GM18508 (cell line): ENCODE data around the gene PIEZO2.
"Not testable (repeated sequence)": the region's sequence is repeated elsewhere in the genome, so short reads cannot be mapped to it uniquely, and the experiment has no call there.

Source experiments
- ATAC-seq: cut with Tn5 transposase; IDR thresholded peaks from one replicate; pipeline ENCODE4 v1.9.1; 2021; ENCODE audit warnings: moderate number of reproducible peaks; ENCODE audit not compliant: insufficient read depth, unreplicated experiment

PIEZO2 gene

GRCh38 chr18:10937743-10938640, 211.4 kb downstream of the PIEZO2 start:
- ATAC-seq = no peak

DNA sequence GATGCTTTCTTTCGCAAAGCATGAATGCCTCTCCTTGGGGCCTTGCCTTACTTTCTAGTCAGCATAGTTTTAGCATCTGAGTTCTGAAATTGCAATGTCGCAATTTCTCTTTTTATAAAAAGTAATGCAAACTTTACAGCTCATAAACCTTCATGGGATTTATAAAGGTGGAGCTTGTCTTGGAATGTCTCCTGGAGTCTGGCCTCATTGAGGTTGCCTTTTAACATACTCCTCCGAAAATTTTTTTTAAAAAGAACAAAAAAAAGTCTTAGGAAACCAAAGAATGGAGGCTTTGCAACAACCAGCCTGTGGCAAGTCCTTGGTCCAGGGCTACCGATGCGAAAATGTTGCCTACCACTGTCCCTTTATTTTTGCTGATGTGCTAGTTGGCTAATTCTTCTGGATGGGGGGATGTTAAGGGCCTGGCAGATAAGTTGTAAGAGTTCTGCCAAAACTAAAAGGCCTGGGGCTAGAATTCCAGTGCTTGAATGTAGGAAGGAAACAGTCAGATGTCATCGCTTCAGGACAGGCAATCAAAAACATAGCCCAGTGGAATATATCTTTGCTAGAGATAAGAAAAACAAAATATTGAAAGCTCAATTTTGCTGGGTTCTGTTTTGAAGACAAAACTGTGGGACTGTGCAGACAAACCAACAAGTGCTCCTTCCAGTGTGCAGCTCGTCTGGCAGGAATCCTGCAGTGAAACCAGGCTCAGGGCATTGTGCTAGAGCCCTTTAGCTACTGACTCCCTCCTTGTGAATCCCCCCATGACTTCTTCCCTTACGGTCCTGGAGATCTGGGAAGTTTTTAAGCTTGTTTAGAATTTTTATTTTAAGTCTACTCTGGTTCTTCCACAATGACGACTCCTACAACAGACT, 213.0 kb downstream of the PIEZO2 start:
- no peak for ATAC-seq

- ATAC-seq = no peak
These were observed 213.8 kb downstream of the PIEZO2 start for GRCh38 chr18:10935588-10935987.

- ATAC-seq = not testable (repeated sequence)
These were observed 215.7 kb downstream of the PIEZO2 start for GRCh38 chr18:10933648-10934047.

DNA sequence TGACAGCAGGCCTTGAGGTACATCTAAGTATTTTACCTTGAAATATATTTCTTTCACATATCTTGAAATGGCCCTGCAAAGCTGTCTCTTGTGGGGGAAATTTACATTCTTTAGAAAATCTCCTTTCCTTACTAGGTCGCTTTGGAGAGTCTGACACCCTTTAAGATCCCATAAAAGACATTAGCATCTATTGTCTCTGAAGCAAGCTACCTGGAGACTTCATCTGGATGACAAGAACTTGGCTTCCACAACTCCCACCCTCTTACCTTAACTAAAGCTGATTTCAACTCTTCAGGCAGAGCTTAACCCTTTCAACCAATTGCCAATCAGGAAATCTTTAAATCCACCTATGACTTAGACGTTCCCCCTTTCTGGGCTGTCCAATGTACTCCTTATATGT, 219.3 kb downstream of the PIEZO2 start:
- no peak for ATAC-seq

DNA sequence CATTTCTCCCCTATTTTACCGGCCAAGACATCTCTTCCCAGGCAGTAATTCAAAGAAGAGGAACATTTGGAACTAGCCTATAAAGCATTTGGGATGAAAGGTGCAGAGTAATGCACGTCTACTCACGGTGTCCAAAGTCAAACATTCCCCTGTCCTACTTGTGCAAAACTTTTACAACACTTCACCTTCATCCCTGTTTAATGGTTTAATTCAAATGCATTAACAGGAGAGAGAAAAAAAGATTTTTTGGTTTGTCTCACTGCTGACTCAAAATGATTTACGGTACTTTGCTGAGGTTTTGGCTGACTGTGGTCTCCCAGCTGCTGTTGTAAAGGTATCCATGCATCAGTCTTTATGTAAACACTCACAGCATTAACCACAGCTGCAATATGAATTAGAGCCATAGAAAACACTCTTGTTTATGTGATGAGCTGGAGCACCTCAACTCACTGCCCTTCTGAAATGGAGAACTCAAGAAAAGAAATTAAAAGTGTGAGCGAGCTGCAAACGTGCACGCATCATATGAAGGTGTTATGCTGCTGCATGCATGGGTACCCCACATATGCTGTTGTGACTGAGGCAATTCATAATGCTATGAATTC, 220.5 kb downstream of the PIEZO2 start:
- no peak for ATAC-seq

GRCh38 chr18:10928011-10928771, 221.2 kb downstream of the PIEZO2 start:
- no peak for ATAC-seq

- no peak for ATAC-seq
These were observed 221.9 kb downstream of the PIEZO2 start for GRCh38 chr18:10927286-10927992.

GRCh38 chr18:10926621-10927161, 222.7 kb downstream of the PIEZO2 start:
- no peak for ATAC-seq

GRCh38 chr18:10924290-10924689, 225.1 kb downstream of the PIEZO2 start:
- no peak for ATAC-seq

- no peak for ATAC-seq
These were observed 225.8 kb downstream of the PIEZO2 start for GRCh38 chr18:10923551-10924070.

DNA sequence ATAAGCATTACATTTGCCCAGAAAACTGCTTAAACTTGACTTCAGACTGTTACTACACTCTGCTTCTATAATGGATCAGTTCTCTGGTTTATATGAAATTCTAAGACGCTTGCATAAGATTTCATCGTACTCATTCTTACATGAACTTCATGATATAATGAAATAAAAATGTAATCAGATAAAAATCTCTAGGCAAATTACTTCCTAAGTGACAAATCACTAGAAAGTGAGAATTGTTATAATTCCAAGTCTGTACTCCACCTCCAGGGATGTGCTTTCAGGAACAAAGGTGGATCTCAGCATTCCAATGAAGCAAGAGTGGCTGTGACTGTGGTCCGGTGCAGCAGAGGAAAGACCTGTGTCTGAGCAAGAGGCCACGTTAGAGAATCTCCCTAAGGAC, 226.2 kb downstream of the PIEZO2 start:
- ATAC-seq = no peak

DNA sequence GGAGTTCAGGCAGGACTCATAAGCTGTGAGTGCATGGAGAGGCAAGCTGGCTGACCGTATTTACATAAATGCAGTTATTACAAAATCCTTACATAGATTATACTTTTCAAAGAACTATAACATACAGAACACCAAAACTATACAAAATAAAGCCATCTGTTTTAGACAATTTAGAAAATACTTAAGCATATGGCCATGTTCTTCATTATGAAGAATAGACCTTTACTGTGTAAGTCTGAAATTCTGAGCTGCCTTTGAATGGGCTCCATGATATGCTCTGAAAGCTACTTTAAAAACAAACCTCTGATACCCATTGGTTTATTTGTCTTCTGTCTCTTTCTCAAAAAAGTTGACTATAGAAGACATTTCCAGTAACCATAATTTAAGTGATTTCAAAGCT, 226.7 kb downstream of the PIEZO2 start:
- not testable (repeated sequence) for ATAC-seq

DNA sequence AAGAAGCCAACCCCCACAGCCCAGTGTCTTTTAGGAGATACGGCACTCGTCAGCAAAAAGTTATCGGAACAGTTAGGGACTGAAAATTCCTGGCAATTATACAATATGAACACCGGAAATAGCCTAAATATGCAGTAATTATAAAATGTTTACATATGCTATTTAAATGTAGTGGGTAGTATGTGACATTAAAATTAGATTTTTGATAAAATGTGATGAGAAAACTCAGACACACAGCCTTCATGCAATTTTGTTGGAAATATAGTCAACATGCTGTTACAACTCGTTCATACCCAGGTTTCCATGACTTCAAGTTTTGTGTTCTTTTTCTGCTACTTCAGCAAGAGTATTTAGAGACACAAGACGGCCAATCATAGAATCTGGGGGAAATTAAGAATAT, 229.1 kb downstream of the PIEZO2 start:
- ATAC-seq = not testable (repeated sequence)

- ATAC-seq = no peak
These were observed 229.5 kb downstream of the PIEZO2 start for GRCh38 chr18:10919851-10920250.

GRCh38 chr18:10916865-10917264, 232.5 kb downstream of the PIEZO2 start:
- ATAC-seq = no peak

GRCh38 chr18:10916387-10916786, 233.0 kb downstream of the PIEZO2 start:
- ATAC-seq = no peak

DNA sequence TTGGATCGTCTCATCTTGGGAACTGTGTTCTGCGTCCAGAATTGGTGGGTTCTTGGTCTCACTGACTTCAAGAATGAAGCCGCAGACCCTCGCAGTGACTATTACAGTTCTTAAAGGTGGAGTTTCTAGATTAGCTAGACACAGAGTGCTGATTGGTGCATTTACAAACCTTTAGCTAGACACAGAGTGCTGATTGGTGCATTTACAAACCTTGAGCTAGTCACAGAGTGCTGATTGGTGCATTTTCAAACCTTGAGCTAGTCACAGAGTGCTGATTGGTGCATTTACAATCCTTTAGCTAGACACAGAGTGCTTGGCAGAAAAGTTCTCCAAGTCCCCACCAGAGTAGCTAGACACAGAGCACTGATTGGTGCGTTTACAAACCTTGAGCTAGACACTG, 233.6 kb downstream of the PIEZO2 start:
- not testable (repeated sequence) for ATAC-seq

DNA sequence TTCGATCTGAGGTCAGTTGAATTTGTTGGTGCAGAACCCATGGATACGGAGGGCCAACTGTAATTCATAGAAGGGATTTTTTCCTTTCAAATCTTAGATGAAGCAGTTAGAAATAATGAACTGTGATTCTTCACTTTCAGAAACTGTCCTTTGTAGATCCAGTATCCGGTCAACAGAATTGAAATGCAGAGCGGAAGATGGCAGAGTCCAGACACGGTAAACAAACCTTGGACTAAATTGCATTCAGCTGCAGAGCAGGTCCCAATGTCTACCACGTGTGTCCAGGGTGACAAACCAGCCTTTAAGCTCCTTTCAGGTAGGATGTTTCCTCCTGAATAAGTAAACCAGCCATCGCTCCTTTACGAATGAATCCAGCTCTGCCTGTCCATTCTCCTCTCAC, 234.8 kb downstream of the PIEZO2 start:
- not testable (repeated sequence) for ATAC-seq
